H9 (cell line): ENCODE data around the gene SPANXN2. TPM values are rescaled to one million over a fixed set of nuclear protein-coding genes. Genes with fewer than 3 reads are reported as not detected.

Experiments
- DNase-seq: peaks from one replicate; pipeline ENCODE4 v3.0.0-alpha.2; 2017
- H2AFZ ChIP-seq: one replicate; pipeline ENCODE4 v1.6.1; 2013; ENCODE audit warnings: mild to moderate bottlenecking, low read length, control low read depth, moderate library complexity
- H2AK5ac ChIP-seq: 2 replicates; pipeline ENCODE4 v1.6.1; 2013; ENCODE audit warnings: low read length, control low read depth, mixed read lengths; ENCODE audit not compliant: insufficient read length
- H2BK120ac ChIP-seq: one replicate; pipeline ENCODE4 v1.6.1; 2013; ENCODE audit warnings: low read depth, mild to moderate bottlenecking, low read length, control low read depth, inconsistent platforms; ENCODE audit not compliant: poor library complexity, severe bottlenecking
- H2BK12ac ChIP-seq: 2 replicates; pipeline ENCODE4 v1.6.1; 2013; ENCODE audit warnings: low read length, control low read depth, mixed read lengths, low read depth; ENCODE audit not compliant: insufficient read length
- H2BK15ac ChIP-seq: 2 replicates; pipeline ENCODE4 v1.6.1; 2013; ENCODE audit warnings: low read depth, low read length, control low read depth
- H2BK20ac ChIP-seq: one replicate; pipeline ENCODE4 v1.6.1; 2013; ENCODE audit warnings: low read depth, mild to moderate bottlenecking, low read length, control low read depth, inconsistent platforms; ENCODE audit not compliant: poor library complexity, severe bottlenecking
- H2BK5ac ChIP-seq: 2 replicates; pipeline ENCODE4 v1.6.1; 2013; ENCODE audit warnings: low read length, control low read depth, mixed read lengths; ENCODE audit not compliant: insufficient read length
- H3K14ac ChIP-seq: 2 replicates; pipeline ENCODE4 v1.6.1; 2013; ENCODE audit warnings: low read length, control low read depth; ENCODE audit not compliant: insufficient read depth
- H3K18ac ChIP-seq: 2 replicates; pipeline ENCODE4 v1.6.1; 2013; ENCODE audit warnings: low read depth, mild to moderate bottlenecking, mixed read lengths, low read length, control low read depth; ENCODE audit not compliant: insufficient read length
- H3K23ac ChIP-seq: 2 replicates; pipeline ENCODE4 v1.6.1; 2013; ENCODE audit warnings: low read length, control low read depth, mixed read lengths, low read depth; ENCODE audit not compliant: insufficient read length
- H3K23me2 ChIP-seq: 2 replicates; pipeline ENCODE4 v1.6.1; 2013; ENCODE audit warnings: low read depth, mild to moderate bottlenecking, mixed read lengths, low read length, control low read depth; ENCODE audit not compliant: insufficient read length, poor library complexity, severe bottlenecking
- H3K27ac ChIP-seq: 2 replicates; pipeline ENCODE4 v1.5.1; 2013; ENCODE audit warnings: low read length, control low read depth, mixed read lengths, low read depth; ENCODE audit not compliant: insufficient read length
- H3K27me3 ChIP-seq: 2 replicates; pipeline ENCODE4 v1.6.1; 2013; ENCODE audit warnings: low read length, control low read depth, inconsistent platforms; ENCODE audit not compliant: insufficient read depth
- H3K4ac ChIP-seq: 2 replicates; pipeline ENCODE4 v1.6.1; 2013; ENCODE audit warnings: low read depth, mild to moderate bottlenecking, control low read depth, inconsistent platforms, low read length, moderate library complexity
- H3K4me1 ChIP-seq: 2 replicates; pipeline ENCODE4 v1.6.1; 2013; ENCODE audit warnings: low read length, control low read depth, inconsistent platforms; ENCODE audit not compliant: insufficient read depth
- H3K4me2 ChIP-seq: 2 replicates; pipeline ENCODE4 v1.6.1; 2013; ENCODE audit warnings: low read length, control low read depth, mixed read lengths; ENCODE audit not compliant: insufficient read length, insufficient read depth
- H3K56ac ChIP-seq: 2 replicates; pipeline ENCODE4 v1.6.1; 2013; ENCODE audit warnings: low read depth, mild to moderate bottlenecking, mixed read lengths, low read length, control low read depth; ENCODE audit not compliant: insufficient read length
- H3K79me1 ChIP-seq: 2 replicates; pipeline ENCODE4 v1.6.1; 2013; ENCODE audit warnings: low read depth, mild to moderate bottlenecking, moderate library complexity, low read length, control low read depth, inconsistent platforms; ENCODE audit not compliant: insufficient read depth, poor library complexity, severe bottlenecking
- H3K79me2 ChIP-seq: 2 replicates; pipeline ENCODE4 v1.6.1; 2013; ENCODE audit warnings: low read length, control low read depth, inconsistent platforms; ENCODE audit not compliant: insufficient read depth
- H3K9ac ChIP-seq: 2 replicates; pipeline ENCODE4 v1.6.1; 2013; ENCODE audit warnings: low read length, control low read depth, mixed read lengths; ENCODE audit not compliant: insufficient read length; ENCODE audit errors: extremely low read depth
- H3K9me3 ChIP-seq: one replicate; pipeline ENCODE4 v1.6.1; 2013; ENCODE audit warnings: low read depth, low read length, inconsistent platforms; ENCODE audit not compliant: control insufficient read depth
- H3T11ph ChIP-seq: one replicate; pipeline ENCODE4 v1.6.1; 2013; ENCODE audit warnings: mild to moderate bottlenecking, low read length, control low read depth, inconsistent platforms
- H4K20me1 ChIP-seq: one replicate; pipeline ENCODE4 v1.6.1; 2013; ENCODE audit not compliant: control insufficient read depth, insufficient read length, insufficient read depth
- H4K5ac ChIP-seq: 2 replicates; pipeline ENCODE4 v1.6.1; 2013; ENCODE audit warnings: low read depth, mild to moderate bottlenecking, mixed read lengths, low read length, control low read depth; ENCODE audit not compliant: insufficient read length
- H4K8ac ChIP-seq: replicated peaks from 2 replicates; pipeline ENCODE4 v1.6.1; 2013; ENCODE audit warnings: low read length, control low read depth, mixed read lengths, low read depth; ENCODE audit not compliant: insufficient read length
- H4K91ac ChIP-seq: 2 replicates; pipeline ENCODE4 v1.6.1; 2013; ENCODE audit warnings: low read depth, mild to moderate bottlenecking, moderate library complexity, mixed read lengths, low read length, control low read depth; ENCODE audit not compliant: insufficient read length
- H3K27ac Mint-ChIP-seq, 3 experiments: 2 replicates in 2 of 3; 3 replicates in 1 of 3; pipeline ENCODE4 v1.8.0; 2020 to 2021; ENCODE audit warnings: mixed read lengths in 3 of 3, mild to moderate bottlenecking in 1 of 3, moderate library complexity in 1 of 3
- H3K27me3 Mint-ChIP-seq: 2 replicates; pipeline ENCODE4 v1.8.0; 2021; ENCODE audit warnings: low read depth, mild to moderate bottlenecking, moderate library complexity, mixed read lengths
- H3K36me3 Mint-ChIP-seq, 3 experiments: 2 replicates in 2 of 3; 3 replicates in 1 of 3; pipeline ENCODE4 v1.8.0; 2020 to 2021; ENCODE audit warnings: low read depth in 3 of 3, mixed read lengths in 3 of 3; ENCODE audit not compliant: insufficient read depth in 1 of 3
- H3K4me1 Mint-ChIP-seq, 2 experiments: 2 replicates each; pipeline ENCODE4 v1.8.0; 2020; ENCODE audit warnings: mixed read lengths in 2 of 2
- H3K4me3 Mint-ChIP-seq, 2 experiments: 2 replicates in 1 of 2; 3 replicates in 1 of 2; pipeline ENCODE4 v1.8.0; 2020 to 2021; ENCODE audit warnings: mild to moderate bottlenecking in 2 of 2, mixed read lengths in 2 of 2, moderate library complexity in 1 of 2
- H3K9me3 Mint-ChIP-seq, 2 experiments: 2 replicates in 1 of 2; 3 replicates in 1 of 2; pipeline ENCODE4 v1.8.0; 2020; ENCODE audit warnings: mild to moderate bottlenecking in 2 of 2, mixed read lengths in 2 of 2, moderate library complexity in 1 of 2
- WGBS: extraction: QIAGEN DNeasy Blood & Tissue Kit; methylation state at CpG from one replicate; pipeline ENCODE4 v1.1.7; 2013; ENCODE audit warnings: missing lambda C conversion rate, low lambda C conversion rate, mixed read lengths; ENCODE audit not compliant: insufficient read length; ENCODE audit errors: extremely low coverage; 5-methylcytosine and 5-hydroxymethylcytosine counted together
- total RNA-seq: library from RNA; stranded (reverse); gene quantifications from 2 replicates; pipeline ENCODE4 v1.2.1, GENCODE V29; 2021
- TF ChIP-seq, protein P1 (sequence below): fragments of 200-600 bp; sonication (generic); conservative IDR thresholded peaks from 3 replicates; pipeline ENCODE4 v1.8.0; 2021; ENCODE audit warnings: antibody characterized with exemption, mild to moderate bottlenecking

SPANXN2 gene
- total RNA-seq, 1 experiment from 2014 or later, result not detected

DNA sequence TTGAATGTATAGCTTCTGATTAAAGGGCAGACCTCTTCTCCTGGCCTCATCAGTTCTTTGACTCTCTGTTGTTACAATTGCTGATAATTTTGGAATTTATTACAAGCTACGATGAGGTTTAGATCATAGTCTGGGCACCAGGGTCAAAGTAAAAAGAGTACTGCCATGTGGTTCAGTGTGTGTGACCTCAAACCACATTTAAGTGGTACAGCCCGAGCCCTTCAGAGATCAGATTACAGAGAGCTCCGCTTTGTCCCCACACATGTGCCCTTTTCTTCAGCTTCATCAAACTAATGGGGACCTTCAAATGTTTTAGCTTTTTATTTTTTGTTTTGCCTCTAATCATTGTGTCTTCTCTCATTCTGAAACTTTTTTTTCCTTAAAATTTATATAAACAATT, 37.1 kb downstream of the SPANXN2 start:
- no peak overlapping the region for H2BK120ac ChIP-seq
- Mint-ChIP-seq H3K4me3 (no peak overlapping the region), H3K4me1 (no peaks in the 10 kb centered on the region), H3K36me3 (peaks cover 3 to 8% (median 4%) of the 10 kb centered on the region in 3 experiments; a peak in 5 of 7 replicates), H3K9me3 (peaks cover 50 to 52% of the 10 kb centered on the region in 2 experiments), H3K27ac (no peak overlapping the region), H3K27me3 (peaks cover 2% of the 10 kb centered on the region; the same call in 1 of the 2 replicates)
- H3K23ac ChIP-seq, result no peak overlapping the region
- H3K4me2 ChIP-seq, result no peak overlapping the region
- no peak overlapping the region for H2AK5ac ChIP-seq
- no peak overlapping the region for H2AFZ ChIP-seq
- H3K14ac ChIP-seq, result no peak overlapping the region
- no peak overlapping the region for H3T11ph ChIP-seq
- H2BK12ac ChIP-seq, result no peak overlapping the region
- no peak overlapping the region for H4K5ac ChIP-seq
- H3K9ac ChIP-seq, result no peak overlapping the region
- H3K79me1 ChIP-seq, result no peaks in the 10 kb centered on the region
- H4K20me1 ChIP-seq, result no peaks in the 10 kb centered on the region
- H3K4ac ChIP-seq, result no peak overlapping the region
- no peaks in the 10 kb centered on the region for H3K23me2 ChIP-seq
- TF ChIP-seq, protein P1, sequence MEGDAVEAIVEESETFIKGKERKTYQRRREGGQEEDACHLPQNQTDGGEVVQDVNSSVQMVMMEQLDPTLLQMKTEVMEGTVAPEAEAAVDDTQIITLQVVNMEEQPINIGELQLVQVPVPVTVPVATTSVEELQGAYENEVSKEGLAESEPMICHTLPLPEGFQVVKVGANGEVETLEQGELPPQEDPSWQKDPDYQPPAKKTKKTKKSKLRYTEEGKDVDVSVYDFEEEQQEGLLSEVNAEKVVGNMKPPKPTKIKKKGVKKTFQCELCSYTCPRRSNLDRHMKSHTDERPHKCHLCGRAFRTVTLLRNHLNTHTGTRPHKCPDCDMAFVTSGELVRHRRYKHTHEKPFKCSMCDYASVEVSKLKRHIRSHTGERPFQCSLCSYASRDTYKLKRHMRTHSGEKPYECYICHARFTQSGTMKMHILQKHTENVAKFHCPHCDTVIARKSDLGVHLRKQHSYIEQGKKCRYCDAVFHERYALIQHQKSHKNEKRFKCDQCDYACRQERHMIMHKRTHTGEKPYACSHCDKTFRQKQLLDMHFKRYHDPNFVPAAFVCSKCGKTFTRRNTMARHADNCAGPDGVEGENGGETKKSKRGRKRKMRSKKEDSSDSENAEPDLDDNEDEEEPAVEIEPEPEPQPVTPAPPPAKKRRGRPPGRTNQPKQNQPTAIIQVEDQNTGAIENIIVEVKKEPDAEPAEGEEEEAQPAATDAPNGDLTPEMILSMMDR, result no peak
- H4K91ac ChIP-seq, result no peak overlapping the region
- no peak overlapping the region for H3K18ac ChIP-seq
- no peaks in the 10 kb centered on the region for H3K79me2 ChIP-seq
- no peak overlapping the region for H3K27ac ChIP-seq
- H3K9me3 ChIP-seq, result peaks cover 10% of the 10 kb centered on the region
- no peaks in the 10 kb centered on the region for H3K27me3 ChIP-seq
- H2BK5ac ChIP-seq, result no peak overlapping the region
- WGBS, result no CpG with 5 or more reads among the region's 3 CpGs
- H2BK15ac ChIP-seq, result no peak overlapping the region
- H4K8ac ChIP-seq, result no peak overlapping the region
- H2BK20ac ChIP-seq, result no peak overlapping the region
- H3K56ac ChIP-seq, result no peak overlapping the region
- H3K4me1 ChIP-seq, result no peaks in the 10 kb centered on the region
- DNase-seq, result no peak
